DND-41 (cell line): ENCODE results near the gene KCTD14.

Experiments
- EZH2 ChIP-seq: IDR thresholded peaks from 3 replicates; pipeline ENCODE4 v1.6.1; 2012; ENCODE audit warnings: borderline replicate concordance, low read depth, mild to moderate bottlenecking, moderate library complexity, low read length, inconsistent platforms; ENCODE audit not compliant: severe bottlenecking
- TF ChIP-seq, protein P1 (sequence below): IDR thresholded peaks from 2 replicates; pipeline ENCODE4 v1.5.1; 2012; ENCODE audit warnings: borderline replicate concordance, low read length, moderate library complexity, mild to moderate bottlenecking; ENCODE audit not compliant: poor library complexity, severe bottlenecking; ENCODE audit errors: extremely low read depth

GRCh38 chr11:78027759-78028158 lies 4.7 kb upstream of the KCTD14 start:
- TF ChIP-seq, protein P1, sequence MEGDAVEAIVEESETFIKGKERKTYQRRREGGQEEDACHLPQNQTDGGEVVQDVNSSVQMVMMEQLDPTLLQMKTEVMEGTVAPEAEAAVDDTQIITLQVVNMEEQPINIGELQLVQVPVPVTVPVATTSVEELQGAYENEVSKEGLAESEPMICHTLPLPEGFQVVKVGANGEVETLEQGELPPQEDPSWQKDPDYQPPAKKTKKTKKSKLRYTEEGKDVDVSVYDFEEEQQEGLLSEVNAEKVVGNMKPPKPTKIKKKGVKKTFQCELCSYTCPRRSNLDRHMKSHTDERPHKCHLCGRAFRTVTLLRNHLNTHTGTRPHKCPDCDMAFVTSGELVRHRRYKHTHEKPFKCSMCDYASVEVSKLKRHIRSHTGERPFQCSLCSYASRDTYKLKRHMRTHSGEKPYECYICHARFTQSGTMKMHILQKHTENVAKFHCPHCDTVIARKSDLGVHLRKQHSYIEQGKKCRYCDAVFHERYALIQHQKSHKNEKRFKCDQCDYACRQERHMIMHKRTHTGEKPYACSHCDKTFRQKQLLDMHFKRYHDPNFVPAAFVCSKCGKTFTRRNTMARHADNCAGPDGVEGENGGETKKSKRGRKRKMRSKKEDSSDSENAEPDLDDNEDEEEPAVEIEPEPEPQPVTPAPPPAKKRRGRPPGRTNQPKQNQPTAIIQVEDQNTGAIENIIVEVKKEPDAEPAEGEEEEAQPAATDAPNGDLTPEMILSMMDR = no peak
- no peak for TF ChIP-seq EZH2
